ENCODE results near the gene ZFAND3. TPM values are rescaled to one million over a fixed set of nuclear protein-coding genes. Genes with fewer than 3 reads are reported as not detected.

The ZFAND3 gene
- total RNA-seq, 1 donor from 2014 or later: 31.2 TPM

DNA sequence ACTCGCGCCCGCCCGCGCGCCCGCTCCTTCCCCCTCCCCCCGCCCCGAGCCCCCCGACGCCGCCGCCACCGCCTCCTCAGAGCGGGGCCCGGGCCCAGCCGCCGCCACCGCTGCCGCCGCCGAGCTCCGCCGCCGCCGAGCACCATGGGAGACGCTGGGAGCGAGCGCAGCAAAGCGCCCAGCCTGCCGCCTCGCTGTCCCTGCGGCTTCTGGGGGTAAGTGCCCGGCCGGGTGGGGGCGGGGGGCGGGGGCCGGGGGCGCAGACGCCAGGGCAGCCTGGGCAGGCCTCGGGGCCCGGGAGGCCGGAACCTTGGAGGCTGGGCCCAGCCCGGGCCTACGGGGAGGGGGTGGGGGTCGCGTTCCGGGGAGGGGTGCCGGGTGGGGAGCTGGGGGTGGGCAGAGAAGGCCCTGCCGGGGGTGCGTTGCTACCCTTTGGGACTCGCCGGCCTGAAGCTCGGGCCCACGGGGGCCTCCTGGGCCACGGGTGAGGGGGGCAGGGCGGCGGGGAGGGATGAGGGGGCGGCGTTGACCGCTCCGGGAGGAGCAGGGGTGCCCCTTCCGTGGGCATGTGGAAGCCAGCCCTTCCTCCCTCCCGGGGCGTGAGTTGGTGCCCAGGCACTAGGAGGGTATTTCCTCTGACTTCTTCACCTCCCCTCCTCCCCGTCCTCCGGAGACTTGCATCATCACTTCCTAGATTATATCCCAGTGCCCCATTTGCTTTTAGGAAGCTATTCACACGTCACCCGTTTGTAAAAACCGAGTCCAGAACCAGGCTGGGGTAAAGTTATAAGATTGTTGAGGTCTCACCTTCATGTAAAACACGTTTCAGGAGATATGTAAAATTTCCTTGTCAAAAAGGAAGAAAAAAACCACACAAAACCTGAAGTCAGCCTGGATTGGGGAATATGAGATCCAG is 533 bp downstream of the ZFAND3 start:
- peak overlapping the region; percentile 98 for H3K27ac ChIP-seq
- no peaks in the 10 kb centered on the region for H3K9me3 ChIP-seq
- H3K36me3 ChIP-seq: no peaks in the 10 kb centered on the region
- intact Hi-C loops (cut with DNase I): no loop called here
- no peaks in the 10 kb centered on the region for H3K27me3 ChIP-seq
- peak overlapping the region; percentile 67 to 83 for H3K4me3 ChIP-seq
- H3K4me1 ChIP-seq: peaks cover 57% of the 10 kb centered on the region
- TF ChIP-seq POLR2AphosphoS5 (IDR thresholded peaks at IDR 0.05; ENCODE audit: insufficient read depth in 1 of 2, low read depth in 1 of 2) (peak in 1 of 2 donors; percentile 49), POLR2A (IDR thresholded peaks at IDR 0.05) (no peak)
- peak in 1 of 2 donors; percentile 87 for DNase-seq (ENCODE audit: extremely low spot score in 2 of 2)

DNA sequence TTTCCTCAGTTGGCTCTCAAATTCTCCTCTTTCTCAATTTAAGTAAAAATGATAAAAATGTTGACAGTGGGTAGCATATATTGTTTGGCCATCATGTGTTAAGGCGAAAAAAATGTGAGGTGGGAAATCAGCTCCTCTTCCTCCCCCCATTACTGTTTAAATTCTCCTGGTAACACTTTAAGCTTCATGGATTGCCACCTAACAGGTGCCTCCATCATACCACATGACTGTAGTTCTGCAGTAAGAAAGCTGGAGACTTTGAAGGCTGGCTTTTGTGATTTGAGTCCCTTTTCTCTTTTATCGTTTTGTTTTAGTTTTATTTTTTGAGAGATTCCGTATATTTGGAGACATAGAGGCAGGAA is 1.2 kb downstream of the ZFAND3 start:
- Histone ChIP-seq H3K27me3 (no peaks in the 10 kb centered on the region), H3K4me1 (peaks cover 64% of the 10 kb centered on the region), H3K36me3 (no peaks in the 10 kb centered on the region), H3K27ac (peak overlapping the region; percentile 98), H3K9me3 (no peaks in the 10 kb centered on the region), H3K4me3 (peak overlapping the region; percentile 67 to 83)
- no peak for DNase-seq (ENCODE audit: extremely low spot score in 2 of 2)
- no peak for TF ChIP-seq POLR2AphosphoS5 (IDR thresholded peaks at IDR 0.05; ENCODE audit: insufficient read depth in 1 of 2, low read depth in 1 of 2)
- no peak for TF ChIP-seq POLR2A (IDR thresholded peaks at IDR 0.05)
- TF ChIP-seq, protein P1, sequence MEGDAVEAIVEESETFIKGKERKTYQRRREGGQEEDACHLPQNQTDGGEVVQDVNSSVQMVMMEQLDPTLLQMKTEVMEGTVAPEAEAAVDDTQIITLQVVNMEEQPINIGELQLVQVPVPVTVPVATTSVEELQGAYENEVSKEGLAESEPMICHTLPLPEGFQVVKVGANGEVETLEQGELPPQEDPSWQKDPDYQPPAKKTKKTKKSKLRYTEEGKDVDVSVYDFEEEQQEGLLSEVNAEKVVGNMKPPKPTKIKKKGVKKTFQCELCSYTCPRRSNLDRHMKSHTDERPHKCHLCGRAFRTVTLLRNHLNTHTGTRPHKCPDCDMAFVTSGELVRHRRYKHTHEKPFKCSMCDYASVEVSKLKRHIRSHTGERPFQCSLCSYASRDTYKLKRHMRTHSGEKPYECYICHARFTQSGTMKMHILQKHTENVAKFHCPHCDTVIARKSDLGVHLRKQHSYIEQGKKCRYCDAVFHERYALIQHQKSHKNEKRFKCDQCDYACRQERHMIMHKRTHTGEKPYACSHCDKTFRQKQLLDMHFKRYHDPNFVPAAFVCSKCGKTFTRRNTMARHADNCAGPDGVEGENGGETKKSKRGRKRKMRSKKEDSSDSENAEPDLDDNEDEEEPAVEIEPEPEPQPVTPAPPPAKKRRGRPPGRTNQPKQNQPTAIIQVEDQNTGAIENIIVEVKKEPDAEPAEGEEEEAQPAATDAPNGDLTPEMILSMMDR (IDR thresholded peaks at IDR 0.05): no peak
- intact Hi-C loops (cut with DNase I): no loop called here

DNA sequence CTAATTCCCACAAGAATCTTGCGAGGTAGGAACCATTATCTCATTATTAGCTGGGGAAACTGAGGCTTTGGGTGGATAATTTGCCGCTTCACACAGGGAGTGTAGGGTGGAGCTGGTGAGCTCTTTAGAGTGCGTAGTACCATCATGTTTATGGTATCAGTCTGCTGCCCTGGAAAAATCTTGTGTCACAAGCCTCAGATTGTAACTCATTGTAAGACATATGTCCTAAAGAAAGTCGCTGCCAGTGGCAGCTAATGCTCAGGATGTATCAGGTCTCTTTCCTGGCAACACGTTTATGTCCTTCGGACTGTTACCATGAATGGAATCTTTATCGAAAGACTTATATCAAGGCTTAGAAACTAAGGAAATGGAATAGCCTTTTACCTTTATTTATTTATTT is 1.9 kb downstream of the ZFAND3 start:
- Histone ChIP-seq H3K27ac (no peak overlapping the region), H3K27me3 (no peaks in the 10 kb centered on the region), H3K9me3 (no peaks in the 10 kb centered on the region), H3K4me3 (peak overlapping the region in 1 of 2 donors; percentile 83), H3K4me1 (peaks cover 71% of the 10 kb centered on the region), H3K36me3 (no peaks in the 10 kb centered on the region)
- intact Hi-C loops (cut with DNase I): no loop called here
- no peak for TF ChIP-seq POLR2AphosphoS5 (IDR thresholded peaks at IDR 0.05; ENCODE audit: insufficient read depth in 1 of 2, low read depth in 1 of 2)
- TF ChIP-seq, protein P1 (IDR thresholded peaks at IDR 0.05): no peak
- no peak for TF ChIP-seq POLR2A (IDR thresholded peaks at IDR 0.05)
- no peak for DNase-seq (ENCODE audit: extremely low spot score in 2 of 2)

DNA sequence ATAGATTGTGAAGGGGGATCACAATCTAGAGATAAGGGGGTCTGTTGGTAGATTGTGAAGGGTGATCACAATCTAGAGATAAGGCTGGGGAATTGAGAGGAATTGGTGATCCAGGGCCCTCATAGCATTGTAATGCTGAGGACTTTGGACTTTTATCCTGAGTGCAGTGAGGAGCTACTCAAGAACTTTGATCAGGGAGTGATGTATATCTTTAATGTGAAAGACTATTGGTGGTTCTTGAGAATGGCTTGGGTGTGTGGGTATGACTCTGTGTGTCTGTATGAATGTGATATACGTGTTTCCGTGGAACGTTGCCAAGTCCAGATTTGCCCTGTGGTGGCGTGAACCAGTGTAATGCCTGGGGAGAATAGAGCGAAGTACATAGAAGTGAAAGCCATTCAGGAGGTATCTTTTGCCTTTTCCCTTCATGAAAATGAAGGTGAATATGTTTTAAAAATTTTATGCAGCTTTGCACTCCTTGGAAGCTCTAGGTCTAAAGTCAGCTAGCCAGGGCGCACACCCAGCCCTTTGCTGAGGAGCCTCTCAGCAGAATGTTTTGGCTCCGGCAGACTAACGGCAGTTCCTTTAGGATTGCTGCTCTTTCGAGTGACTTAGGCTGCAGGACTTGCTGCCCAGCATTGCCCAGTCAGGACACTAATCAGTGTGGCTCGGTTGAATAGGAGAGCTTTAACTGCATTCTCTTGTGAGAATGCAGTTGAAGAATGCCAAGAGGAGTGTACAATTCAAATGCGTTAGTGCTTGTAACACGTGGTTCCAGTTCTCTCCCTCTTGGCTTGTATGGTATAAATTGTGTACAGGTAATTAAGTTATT is 3.5 kb downstream of the ZFAND3 start:
- Histone ChIP-seq H3K27ac (no peak overlapping the region), H3K27me3 (no peaks in the 10 kb centered on the region), H3K36me3 (no peaks in the 10 kb centered on the region), H3K4me1 (peaks cover 76% of the 10 kb centered on the region), H3K9me3 (no peaks in the 10 kb centered on the region), H3K4me3 (peak overlapping the region in 1 of 2 donors; percentile 9)
- intact Hi-C loops (cut with DNase I): no loop called here
- TF ChIP-seq POLR2A (IDR thresholded peaks at IDR 0.05): no peak
- TF ChIP-seq, protein P1 (IDR thresholded peaks at IDR 0.05): no peak
- TF ChIP-seq POLR2AphosphoS5 (IDR thresholded peaks at IDR 0.05; ENCODE audit: insufficient read depth in 1 of 2, low read depth in 1 of 2): no peak
- no peak for DNase-seq (ENCODE audit: extremely low spot score in 2 of 2)

DNA sequence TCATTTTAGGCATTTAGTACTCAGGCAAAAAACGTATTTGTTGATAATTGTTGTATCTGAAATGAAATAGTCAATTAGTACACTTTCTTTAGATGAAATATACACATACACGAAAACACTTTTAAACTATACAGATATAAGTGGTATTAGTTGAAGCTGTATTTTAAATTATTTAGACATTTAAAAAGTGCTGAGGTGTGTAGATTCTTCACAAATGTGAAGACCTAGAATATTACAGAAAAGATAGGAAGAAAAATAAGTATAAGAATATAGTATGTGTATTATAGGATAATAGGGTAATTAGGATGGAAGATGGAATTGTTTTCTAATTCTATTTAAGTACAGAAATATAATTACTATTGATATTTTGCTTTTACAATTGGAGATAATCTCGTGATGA is 4.6 kb downstream of the ZFAND3 start:
- Histone ChIP-seq H3K4me1 (peaks cover 74% of the 10 kb centered on the region), H3K27ac (no peak overlapping the region)
- intact Hi-C loops (cut with DNase I): no loop called here

More for the DNA sequence above, 4.6 kb downstream of the ZFAND3 start:
- Histone ChIP-seq H3K36me3 (no peaks in the 10 kb centered on the region), H3K9me3 (no peaks in the 10 kb centered on the region), H3K27me3 (no peaks in the 10 kb centered on the region), H3K4me3 (no peak overlapping the region)
- DNase-seq (ENCODE audit: extremely low spot score in 2 of 2): no peak
- TF ChIP-seq POLR2AphosphoS5 (IDR thresholded peaks at IDR 0.05; ENCODE audit: insufficient read depth in 1 of 2, low read depth in 1 of 2) (no peak), POLR2A (IDR thresholded peaks at IDR 0.05) (no peak)
- TF ChIP-seq, protein P1 (IDR thresholded peaks at IDR 0.05): no peak
